ENCODE data around the gene JADE2.

The JADE2 gene

DNA sequence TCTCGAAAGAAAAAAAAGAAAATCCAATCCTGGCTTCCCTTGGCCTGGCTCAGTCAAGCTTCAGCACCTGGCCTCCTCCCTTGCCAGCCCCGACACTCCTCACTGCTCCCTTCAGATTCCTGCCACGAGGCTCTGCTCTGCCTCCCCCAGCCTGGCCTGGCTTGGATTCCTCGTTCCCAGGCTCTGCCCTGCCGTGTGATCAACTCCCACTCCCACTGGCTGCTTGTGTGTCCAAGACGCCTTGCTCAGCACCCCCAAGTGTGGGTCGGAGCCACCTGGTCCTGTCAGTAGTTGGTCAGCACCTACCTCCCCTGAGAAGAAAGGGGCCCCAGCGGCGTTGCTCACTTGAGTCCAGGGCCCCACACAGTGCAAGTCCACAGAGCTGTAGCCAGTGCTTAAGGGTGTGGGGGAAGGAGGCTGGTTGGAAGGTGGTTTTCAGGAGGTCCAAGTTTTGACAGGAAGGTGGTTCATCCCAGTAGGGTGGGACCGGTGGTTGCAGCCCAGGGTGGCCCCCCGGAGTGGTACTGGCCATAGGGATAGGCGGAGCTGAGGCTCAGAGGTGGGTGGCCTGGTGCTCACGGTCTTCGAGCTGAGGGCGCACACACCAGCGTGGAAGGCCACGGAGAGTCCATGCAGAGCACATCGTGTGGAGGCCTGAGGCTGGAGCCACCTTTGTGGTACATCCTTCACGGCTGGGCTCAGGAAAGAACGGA is 46.4 kb downstream of the JADE2 start:
- DNase-seq: no peak

DNA sequence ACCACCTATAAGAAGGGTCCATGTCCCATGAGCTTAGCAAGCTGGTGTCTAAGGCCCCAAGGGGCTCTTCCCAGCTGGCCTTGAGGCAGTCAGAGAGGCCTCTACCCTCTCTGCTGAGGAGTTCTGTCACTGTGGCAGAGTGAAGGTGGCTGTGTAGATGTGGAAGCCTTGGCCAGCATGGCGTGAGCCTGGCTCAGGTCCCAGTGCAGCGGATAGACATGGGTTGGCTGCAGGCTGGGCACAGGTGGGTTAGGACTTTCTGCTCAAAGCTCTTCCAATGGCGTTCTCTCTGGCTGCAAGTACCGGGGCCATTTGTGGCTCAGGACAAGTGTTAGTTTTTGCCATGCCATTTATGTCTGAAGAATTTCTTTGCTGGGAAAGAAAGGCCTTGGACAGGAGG is 47.3 kb downstream of the JADE2 start:
- no peak for DNase-seq

- no peak for DNase-seq
These were observed 49.1 kb downstream of the JADE2 start for GRCh38 chr5:134574521-134574920.

DNA sequence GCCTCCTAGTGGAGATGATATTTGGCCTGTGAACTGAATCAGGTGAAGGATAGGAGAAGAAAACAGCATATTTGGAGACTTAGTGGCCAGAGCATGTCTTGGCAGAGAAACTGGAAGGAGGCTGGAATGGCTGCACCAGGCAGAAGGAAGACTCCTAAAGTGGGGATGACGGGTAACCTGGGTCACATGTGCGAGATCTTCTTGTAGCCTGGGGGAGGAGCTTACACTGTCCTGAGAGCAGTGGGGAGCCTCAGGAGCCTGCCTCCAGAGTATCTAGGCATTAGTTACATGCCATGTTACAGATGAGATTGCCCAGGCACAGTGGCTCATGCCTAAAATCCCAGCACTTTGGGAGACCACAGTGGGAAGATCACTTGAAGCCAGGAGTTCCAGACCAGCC is 49.8 kb downstream of the JADE2 start:
- DNase-seq: no peak

DNA sequence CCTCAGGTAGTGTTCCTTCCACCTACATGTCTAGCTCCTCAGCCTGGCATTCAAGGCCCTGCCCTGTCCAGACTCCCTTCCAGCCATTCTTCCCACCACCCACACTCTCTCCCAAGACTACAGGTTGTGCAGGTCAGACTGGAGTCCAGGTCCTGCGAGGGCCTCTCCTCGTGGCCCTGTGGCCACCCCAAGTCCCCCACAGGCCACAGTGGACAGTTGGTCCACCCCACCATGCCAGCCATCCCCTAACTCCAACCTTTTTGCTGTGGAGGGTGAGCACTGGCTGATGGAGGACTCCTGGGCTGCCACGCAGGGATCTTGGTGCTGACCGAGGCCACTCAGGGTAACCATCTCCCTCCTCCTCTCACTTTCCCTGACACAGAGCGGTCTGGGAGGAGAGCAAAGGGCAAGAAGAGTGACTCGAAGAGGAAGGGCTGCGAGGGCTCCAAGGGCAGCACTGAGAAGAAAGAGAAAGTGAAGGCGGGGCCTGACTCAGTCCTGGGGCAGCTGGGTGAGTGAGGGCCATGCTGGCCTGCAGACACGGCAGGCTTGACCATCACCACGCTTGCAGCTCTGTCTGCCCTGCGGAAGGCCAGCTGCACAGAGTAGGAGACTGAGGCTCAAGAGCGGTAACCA is 51.0 kb downstream of the JADE2 start:
- no peak for DNase-seq

- no peak for DNase-seq
These were observed 51.7 kb downstream of the JADE2 start for GRCh38 chr5:134577022-134577795.

- DNase-seq: no peak
These were observed 52.5 kb downstream of the JADE2 start for GRCh38 chr5:134577796-134578577.

- DNase-seq: no peak
These were observed 53.3 kb downstream of the JADE2 start for GRCh38 chr5:134578578-134579283.

- no peak for DNase-seq
These were observed 53.9 kb downstream of the JADE2 start for GRCh38 chr5:134579284-134579771.

- no peak for DNase-seq
These were observed 54.6 kb downstream of the JADE2 start for GRCh38 chr5:134580001-134580460.

GRCh38 chr5:134581241-134581981 is 55.9 kb downstream of the JADE2 start:
- no peak for DNase-seq

- DNase-seq: no peak
These were observed 56.8 kb downstream of the JADE2 start for GRCh38 chr5:134582281-134582680.

DNA sequence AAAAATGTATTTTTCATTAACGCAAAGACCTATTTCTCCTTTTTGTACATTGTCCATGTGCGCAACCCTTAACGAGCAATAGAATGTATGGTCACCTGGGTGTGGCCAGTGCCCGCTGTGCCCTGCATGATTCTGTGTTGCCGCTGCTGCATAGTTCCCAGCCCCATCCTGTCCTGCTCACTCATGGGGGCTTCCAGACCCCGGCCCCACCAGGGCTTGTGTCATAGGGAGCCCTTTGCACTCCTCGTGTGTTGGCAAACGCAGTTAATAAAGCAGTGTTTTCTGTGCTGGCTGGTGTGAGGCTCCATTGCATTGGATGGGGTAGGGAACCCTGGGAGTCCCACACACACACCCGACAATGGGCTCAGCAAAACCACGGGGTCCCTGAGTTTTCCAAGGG is 57.5 kb downstream of the JADE2 start:
- DNase-seq: no peak

DNA sequence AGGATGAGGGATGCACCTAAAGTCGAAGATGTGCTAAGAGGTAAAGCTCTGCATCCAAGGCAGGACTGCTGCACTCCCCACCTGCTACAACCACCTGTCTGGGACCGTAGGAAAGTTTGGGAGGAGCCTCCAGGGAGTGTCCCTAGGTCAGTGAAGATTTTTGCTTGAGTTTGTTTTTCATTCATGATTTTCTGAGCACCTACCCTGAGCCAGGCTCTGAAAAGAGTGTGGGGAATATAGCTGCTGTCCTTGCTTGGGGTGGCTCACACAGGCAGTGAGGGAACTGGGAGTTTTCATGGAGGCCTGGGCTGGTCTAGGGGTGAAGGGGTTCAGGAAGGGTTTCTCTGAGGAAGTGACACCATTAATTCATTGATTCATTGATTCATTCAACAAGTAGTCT is 58.3 kb downstream of the JADE2 start:
- DNase-seq: no peak

DNA sequence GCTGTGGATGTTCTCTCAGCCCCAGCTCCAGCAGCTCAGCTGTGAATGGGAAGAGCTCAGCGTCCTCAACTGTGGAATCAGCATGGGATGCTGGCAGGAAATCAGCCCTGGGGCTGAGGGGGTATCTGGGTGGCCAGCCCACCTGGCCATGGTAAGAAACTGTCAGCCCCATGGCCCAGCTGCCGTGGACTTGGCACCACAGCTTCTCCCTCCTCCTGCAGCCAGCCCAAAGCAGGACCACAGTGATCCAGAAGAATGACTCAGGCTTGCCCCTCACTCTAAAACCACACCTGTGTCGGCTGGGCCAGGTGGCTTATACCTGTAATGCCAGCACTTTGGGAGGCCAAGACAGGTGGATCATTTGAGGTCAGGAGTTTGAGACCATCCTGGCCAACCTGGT is 59.2 kb downstream of the JADE2 start:
- DNase-seq: no peak

DNA sequence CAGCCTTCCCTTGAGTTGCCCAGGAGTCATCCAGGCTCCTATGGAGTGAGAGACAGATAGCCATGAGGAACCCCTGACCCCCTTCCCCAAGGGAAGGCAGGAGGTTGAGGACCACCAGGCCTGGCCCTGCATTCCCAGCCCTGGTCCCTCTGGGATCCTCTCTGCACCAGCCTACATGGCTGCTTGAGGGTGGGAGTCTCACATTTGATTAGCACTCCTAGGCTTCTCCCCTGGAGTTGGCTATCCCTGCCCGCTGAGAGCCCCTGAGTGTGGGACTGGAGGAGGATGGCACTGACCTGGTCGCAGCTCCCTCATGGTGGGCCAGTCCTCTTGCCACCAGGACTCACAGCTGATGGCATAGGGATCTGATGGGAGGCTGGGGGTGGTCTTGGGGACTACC is 60.5 kb downstream of the JADE2 start:
- DNase-seq: no peak

- DNase-seq: peak; percentile 35
These were observed 61.5 kb downstream of the JADE2 start for GRCh38 chr5:134586866-134587524.

DNA sequence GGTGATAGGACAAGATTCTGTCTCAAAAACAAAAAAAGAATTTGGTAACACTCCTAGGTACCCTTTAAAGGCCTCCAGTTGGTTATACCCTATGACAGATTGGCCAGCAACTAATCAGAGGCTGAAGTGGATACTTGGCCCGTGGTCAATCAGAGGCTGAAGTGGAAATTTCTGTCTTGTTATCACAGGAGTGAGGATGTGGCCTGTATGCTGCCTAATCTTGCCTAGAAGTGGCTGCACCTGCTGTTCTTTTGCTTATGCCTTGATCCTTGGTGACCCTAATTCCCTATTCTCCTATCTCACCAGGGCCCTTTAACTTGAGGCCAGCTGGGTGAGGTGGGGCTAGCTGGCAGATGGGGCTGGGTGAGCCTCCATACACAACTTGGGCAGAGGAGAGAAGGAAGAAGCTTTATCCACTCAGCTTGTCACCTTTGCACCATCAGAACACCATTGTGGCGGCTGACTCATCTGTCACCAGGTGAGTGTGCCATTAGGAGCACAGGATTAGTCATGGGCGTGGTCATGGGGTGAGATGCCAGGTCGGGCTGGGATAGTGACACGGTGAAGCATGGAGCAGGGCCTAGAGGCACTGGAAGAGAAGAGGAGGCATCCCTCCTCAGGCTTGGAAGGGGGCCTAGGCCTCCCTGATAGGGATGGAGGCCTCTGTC is 65.7 kb downstream of the JADE2 start:
- DNase-seq: peak; percentile 99

- DNase-seq: no peak
These were observed 66.8 kb downstream of the JADE2 start for GRCh38 chr5:134592141-134592746.

DNA sequence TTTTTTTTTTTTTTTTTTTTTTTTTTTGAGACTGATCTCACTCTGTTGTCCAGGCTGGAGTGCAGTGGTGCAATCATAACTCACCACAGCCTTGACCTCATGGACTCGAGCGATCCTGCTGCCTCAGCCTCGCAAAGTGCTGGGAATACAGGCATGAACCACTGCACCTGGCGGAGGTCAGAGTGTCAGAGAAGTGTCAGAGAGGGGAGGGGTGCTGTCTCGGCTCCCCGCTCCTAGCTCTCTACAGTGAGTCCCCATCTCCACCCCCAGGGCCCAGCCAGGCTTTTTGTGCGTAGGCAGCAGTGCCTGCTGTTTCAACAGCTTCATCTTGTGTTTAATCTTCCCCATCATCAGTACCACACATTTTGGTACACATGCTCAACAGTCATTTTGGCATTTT is 68.9 kb downstream of the JADE2 start:
- DNase-seq: no peak
